Smooth muscle cell of bladder (primary cell): Measurements from ENCODE around the gene NDOR1. TPM values are rescaled to one million over a fixed set of nuclear protein-coding genes. Genes with fewer than 3 reads are reported as not detected.

ENCODE experiments used
- total RNA-seq: library from RNA; depleted of rRNA; stranded (reverse); fragments of >200 nt; gene quantifications from 2 replicates; pipeline ENCODE4 v1.2.3, GENCODE V29; 2014

The NDOR1 gene
- total RNA-seq: 2.3 and 2.9 TPM in 2 replicates

DNA sequence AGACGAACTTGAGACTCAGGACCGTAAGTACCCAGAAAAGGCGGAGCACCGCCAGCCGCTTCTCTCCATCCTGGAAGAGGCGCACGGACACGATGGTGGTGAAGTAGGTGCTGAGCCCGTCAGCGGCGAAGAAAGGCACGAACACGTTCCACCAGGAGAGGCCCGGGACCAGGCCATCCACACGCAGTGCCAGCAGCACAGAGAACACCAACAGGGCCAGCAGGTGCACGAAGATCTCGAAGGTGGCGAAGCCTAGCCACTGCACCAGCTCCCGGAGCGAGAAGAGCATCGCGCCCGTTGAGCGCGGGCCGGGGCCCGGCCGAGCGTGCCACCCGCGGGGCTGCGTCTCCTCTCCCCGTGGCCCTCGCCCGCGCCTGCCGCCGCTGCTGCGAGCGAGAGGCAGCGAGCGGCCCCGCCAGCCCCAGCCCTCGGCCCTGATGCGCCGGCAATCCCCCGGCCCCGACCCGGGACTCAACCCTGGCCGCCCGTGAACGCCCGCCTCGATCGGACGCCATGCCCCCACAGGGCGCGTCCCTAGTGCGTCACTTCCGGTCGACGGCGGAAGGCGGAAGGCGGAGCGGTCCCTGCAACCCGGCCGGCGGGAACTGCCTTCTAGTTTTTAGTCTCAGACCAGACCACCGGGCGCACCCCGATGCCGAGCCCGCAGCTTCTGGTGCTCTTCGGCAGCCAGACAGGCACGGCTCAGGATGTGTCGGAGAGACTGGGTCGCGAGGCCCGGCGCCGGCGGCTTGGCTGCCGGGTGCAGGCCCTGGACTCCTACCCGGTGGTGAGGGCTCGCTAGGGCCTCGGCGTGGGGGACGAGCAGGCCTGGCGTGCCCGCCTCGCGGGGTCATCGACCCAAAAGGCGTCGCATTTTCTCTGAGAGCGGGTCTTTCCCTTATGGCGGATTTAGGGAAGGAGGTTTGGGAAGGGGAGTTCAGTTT is at the start of gene NDOR1, which contains the start of gene TMEM203:
NDOR1 (plus strand) TSS at position 575 of the 944 bp plus-strand sequence; CDS start at position 653, 78 bp downstream.
TMEM203 (minus strand) TSS at position 523 of the 944 bp plus-strand sequence; CDS start at position 289, 234 bp downstream.

DNA sequence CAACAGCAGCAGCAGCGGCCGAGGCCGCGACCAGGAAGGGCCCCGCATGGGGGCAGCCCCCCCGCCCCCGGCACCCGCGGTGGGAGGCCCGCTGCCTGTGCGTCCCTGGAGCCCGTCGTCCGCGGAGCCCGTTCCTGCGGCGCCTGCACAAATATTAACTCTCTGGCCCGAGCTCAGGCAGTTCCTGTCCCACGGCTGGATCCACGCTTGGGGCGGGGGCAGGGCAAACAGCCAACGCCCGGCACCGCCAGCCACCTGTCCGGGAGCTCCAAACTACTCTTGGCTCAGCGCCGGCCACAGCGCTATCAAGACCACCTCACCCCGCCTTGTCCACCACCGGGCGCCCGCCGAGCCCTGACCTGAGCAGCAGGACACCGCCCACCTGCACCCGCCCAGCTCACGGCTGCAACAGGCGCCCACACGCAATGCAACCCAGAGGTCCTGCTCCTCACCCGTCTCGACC is 35.6 kb upstream of the NDOR1 start, which contains the start of gene LRRC26:
LRRC26 (minus strand) TSS at position 156 of the 463 bp plus-strand sequence; CDS start at position 48, 108 bp downstream.

DNA sequence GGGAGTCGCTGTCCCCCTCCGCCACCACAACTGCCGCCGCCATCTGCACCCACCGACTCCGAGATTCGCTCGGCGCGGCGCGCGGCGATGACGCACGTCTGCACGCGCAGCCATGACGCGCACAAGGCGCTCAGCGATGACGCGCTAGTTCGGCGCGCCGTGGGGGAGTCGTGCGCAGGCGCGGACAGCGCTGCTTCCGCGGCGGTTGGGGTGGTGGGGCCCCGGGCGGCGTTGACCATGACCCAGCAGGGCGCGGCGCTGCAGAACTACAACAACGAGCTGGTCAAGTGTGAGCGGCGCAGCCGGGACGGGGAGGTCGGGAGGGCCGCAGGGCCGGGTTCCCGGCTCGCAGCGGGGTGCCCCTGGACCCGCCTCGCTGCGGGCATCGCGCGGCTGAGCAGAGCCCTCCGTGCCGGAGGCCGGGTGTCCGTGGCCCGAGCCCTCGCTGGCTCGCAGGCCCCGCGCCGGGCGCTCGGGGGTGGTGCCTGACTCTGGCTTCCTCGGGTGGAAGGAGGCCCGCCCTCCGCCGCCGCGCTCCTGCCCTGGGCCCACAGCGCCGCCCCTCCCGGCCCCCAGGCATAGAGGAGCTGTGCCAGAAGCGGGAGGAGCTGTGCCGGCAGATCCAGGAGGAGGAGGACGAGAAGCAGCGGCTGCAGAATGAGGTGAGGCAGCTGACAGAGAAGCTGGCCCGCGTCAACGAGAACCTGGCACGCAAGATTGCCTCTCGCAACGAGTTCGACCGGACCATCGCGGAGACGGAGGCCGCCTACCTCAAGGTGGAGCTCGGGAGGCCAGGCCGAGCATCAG is 16.8 kb upstream of the NDOR1 start, which contains the start of the genes ANAPC2 and SSNA1:
ANAPC2 (minus strand) TSS at position 71 of the 807 bp plus-strand sequence; CDS start at position 43, 28 bp downstream.
SSNA1 (plus strand) TSS at position 187 of the 807 bp plus-strand sequence; CDS start at position 238, 51 bp downstream.

DNA sequence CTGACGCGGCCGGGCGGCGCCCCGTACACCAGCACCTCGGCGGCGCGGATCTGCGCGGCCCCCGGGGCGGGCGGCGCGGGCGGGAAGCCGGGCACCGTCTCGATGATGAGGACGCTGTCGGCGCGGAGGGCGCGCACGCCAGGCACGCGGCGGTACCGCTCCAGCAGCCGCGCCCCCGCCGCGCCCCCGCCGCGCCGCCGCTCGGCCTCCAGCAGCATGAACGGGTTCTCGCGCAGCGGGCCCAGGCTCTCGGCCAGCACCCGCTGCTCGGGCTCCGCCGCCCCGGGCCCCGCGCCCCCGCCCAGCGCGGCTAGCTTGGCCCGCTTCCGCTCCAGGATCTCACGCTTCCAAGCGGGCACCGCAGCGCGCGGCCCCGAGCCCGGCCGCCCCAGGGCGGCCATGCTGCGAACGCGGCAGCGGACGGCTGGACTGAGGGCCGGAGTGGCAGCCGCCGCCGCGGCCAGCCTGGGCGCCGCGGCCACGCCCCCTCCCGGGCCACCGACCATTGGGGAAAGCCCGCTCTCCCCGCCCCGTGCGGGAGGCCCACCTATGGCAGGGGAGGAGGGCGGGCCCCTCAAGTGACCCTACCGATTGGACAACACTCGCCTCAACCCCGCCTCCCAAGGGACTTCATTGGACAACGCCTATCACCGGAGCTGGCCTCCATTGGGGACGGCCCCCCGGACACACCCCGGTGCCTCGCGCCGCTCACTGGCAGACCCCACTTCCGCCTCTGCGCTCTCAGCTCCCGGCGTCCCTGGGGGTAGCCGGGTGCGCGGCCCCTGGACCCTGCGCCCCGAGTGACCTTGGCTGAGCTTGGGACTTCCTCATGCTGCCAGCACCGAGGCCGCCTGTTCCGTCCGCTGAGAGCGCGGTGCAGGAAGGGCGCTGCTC is 4.9 kb upstream of the NDOR1 start, which contains the start of gene TPRN:
TPRN (minus strand) TSS at position 431 of the 894 bp plus-strand sequence; CDS start at position 401, 30 bp downstream.

DNA sequence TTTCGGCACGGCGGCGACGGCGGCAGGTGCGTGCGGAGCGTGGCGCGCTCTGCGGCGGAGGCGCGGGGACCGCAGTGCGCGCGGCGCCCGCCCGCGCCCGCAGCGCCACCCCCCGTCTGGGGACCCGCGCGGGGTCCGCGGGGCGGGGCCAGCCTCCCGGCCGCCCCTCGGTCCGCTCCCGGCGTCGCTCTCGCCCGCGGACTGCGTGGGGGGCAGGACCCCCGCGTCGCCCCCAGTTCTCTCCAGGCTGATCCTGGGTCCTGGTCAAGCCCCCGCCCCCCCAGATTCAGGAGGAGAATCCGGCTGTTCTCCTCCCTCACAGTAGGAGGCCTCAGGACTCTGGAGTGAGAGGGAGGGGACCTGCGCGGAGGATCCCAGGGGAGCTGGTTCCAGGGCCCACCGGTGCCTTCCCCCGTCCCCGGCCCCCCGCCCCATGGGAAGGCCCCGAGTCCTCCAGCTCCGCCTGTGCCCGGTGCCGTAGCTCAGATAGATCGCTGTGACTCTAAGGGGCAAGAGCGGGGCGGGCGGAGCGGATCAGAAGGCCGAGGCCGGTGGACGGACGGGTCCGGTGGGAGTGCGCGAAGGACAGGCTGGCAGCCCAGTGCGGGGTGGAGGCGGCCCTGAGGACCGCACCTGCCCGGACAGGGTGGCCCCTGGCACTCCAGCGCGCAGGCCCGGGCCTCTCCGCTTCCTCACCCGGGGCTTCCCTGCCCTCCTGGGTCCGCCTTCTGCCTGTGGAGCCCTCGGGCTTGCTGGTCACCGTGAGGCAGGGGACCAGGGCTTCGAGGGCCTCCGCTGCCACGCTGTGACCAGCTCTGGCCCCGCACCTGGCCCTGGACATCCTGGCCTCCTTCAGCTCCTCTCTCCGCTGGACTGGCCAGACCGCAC is 16.9 kb downstream of the NDOR1 start, which contains the start of gene RNF208:
RNF208 (minus strand) TSS at position 51 of the 888 bp plus-strand sequence. CDS start 1,028 bp downstream, outside the sequence.

DNA sequence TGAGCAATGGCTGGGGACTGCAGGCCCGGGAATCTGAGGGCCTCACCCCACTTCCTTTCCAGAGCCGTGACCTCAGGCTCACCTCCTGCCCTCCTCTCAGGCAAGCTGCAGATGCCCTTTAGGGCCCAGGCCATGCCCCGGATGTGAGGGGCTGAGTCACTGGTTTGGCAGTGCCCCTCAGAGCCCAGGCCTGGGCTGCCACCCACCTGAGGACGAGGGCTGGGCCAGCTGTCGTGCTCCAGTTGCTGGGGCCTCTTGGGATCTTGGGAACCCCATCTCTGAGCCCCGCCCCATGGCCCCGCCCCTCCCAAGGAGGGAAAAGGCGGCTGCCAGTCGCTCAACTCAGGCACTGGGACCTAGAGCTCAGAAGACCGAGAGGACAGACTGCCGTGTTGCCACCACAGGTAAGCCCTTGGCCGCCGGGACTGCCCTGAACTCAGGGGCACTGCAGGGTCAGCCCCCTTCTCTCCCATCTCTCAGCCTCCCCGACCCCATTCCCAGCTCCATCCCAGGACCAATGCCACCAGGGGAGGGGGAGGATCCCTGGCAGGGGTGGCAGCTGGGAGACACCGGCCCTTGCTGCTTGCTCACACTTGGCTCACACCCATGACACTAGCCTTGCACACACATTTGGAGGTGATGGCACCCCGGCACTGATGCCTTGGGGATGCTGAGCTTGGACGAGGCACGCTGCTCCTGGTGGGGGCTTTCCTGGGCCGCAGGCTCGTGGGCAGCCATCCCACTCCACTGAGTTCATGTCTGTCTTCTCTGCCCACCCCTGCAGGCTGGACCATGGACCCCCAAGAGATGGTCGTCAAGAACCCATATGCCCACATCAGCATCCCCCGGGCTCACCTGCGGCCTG is 19.6 kb downstream of the NDOR1 start, which contains the start of gene CYSRT1:
CYSRT1 (plus strand) TSS at position 345 of the 865 bp plus-strand sequence; CDS start at position 793, 448 bp downstream.

DNA sequence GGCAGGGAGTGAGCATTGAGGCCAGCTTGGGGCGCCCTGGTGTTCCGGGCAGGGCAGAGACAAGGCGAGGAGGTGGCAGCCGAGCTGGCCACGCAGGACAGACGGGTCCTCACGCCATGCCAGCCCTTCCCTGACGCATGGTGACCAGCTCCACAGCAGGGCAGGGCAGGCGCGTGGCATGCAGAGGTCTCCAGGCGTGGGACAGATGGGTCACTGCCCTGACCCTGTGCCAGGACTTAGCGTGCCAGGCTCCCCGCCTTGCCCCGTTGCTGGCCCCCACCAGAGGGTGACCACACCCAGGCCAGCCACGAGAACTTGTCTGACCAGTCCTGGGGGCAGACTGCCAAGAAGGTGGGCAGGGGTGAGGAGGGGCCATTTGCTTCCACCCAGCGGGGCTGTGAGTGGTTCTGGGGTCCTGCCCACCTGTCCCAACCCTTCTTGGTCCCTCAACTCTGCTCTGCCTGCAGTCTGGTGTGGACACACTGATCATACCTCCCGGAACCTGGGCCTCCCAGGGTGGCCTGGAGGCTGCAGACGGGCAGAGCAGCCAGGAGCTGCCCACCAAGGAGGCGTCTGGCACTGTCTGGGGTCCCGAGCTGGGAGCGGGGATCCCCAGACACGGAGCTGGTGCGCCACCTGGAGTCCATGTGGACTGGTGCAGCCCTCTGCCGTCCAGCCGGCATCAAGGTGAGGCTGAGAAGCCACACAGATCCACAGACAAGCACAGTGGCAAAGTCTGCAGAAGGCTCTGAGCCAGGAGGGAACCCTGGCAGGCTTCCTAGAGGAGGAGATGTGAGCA is 21.8 kb downstream of the NDOR1 start, which contains the start of gene RNF224:
RNF224 (plus strand) TSS at position 449 of the 799 bp plus-strand sequence. CDS start 834 bp downstream, outside the sequence.

DNA sequence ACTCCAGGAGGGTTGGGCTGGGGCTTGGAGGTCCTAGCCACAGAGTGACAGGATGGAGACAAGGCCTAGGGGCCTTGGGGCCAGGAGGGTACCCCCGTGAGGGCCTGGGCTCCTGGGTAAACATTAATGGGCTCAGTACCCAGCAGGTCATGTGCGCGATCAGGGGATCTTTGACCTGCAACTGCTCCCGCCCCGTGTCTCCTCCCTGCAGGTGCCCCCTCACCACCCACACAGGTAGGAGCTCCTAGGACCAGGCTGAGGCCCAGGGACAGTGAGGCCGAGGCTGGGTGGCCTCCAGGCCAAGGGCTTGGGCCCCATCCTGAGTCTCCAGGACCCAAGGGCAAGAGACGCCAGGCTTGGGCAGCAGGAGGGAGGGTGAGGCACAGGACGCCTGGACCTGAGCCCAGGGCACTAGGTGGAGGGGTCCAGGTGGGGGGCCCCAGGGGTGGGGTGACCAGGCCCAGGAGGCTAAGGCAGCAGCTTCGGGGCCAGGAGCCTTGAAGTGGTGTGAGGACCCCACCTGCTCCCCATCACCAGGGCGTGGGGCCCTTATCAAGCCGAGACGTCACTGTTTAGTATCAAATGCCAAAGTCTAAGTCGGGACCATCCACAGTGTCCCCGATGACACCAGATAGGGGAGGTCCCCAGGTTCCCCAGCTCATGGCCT is 25.3 kb downstream of the NDOR1 start, which contains the start of gene SLC34A3:
SLC34A3 (plus strand) TSS at position 197 of the 667 bp plus-strand sequence. CDS start 802 bp downstream, outside the sequence.

DNA sequence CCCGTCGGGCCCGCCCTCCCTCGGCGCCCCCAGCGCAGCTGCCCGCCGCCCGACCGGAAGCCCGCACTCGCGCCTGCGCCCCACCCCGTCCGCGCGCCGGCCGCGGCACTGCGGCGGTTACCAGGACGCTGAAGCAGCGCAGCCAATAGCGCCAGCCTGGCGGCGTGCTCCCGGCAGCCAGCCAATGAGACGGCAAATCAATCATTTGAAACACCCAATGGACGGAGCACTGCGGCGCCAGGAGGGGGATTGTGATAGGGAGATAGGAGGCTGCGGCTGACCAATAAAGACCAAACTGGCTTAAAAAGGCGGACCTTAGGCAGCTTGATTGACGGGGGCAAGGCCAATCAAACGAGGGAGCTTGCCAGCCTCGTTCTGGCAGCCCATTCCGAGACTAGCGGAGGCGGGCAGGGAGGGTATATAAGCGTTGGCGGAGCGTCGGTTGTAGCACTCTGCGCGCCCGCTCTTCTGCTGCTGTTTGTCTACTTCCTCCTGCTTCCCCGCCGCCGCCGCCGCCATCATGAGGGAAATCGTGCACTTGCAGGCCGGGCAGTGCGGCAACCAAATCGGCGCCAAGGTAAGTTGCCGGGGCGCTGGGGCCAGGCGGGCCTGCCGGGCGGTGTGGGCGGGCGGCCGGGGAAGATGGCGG is 35.5 kb downstream of the NDOR1 start, which contains the start of gene TUBB4B:
TUBB4B (plus strand) TSS at position 447 of the 649 bp plus-strand sequence; CDS start at position 521, 74 bp downstream.

DNA sequence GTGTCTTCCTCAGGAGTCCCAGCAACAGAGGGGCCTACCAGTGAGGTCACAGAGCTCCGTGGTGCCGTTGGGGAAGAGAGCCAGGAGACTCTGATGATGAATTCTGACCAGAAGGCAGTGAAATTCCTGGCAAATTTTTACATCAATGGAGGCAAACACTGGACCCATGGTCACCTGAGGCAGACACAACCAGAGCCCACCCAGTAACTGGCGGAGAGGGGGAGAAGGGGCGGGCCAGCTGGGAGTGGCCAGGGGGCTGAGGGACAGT is 45.6 kb downstream of the NDOR1 start, which contains the start of gene STPG3:
STPG3 (plus strand) TSS at position 93 of the 268 bp plus-strand sequence; CDS start at position 94, 1 bp downstream.

DNA sequence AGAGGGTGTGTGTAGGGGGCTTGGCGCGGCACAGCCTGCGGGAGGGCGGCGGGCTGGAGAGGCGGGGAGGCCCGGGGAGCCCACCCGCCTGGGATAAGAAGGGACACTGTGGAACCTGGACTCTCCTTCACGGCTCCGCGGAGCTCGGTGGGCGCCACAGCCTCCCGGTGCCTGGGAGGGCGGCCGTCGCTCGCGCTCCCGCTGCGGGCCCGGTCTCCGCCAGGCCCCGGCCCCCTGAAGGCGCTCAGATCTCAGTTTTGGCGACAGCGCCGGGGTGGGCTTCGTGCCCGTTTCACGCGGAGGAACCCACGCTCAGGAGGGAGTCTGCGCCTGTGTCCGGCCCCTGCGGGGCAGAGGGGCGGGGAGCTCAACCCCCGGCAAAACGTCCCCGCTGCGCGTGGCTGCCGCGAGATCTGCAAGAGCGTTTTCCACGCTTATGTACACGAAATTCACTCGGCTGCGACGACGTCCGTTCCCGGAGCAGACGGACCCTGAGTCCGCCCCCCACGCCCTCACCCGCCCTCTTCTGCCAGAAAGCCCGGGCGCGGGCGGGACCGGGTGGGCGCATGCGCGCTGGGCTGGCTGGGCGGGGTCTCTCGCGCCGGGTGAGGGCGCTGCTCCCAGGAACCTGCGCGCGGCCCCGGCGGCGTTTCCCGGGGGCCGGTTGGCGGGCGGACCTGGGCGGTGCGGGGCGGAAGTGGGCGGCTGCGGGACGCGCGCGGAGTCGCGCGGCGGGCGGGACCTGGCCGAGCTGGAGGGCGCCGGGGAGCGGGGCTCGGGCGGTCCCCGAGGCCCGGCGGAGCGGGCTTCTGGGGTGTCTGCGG is 49.3 kb downstream of the NDOR1 start, which contains the start of gene NELFB:
NELFB (plus strand) TSS at position 704 of the 824 bp plus-strand sequence.

